Bronchial epithelial cell (primary cell): ENCODE data around the gene KRT81. TPM values are rescaled to one million over a fixed set of nuclear protein-coding genes. Genes with fewer than 3 reads are reported as not detected.
A peak's percentile ranks its signal among the peaks of the same experiment; 100 is the strongest.

Source experiments
- DNase-seq: peaks from one replicate; pipeline ENCODE4 v3.0.0-alpha.2; 2010; ENCODE audit warnings: low read depth
- FAIRE-seq: peaks from 2 replicates; lab custom pipeline; 2011; peaks lifted over from hg19 to GRCh38; lab: Jason Lieb, UNC
- H3K27me3 ChIP-seq: 2 replicates; pipeline ENCODE4 v1.5.1; 2011; ENCODE audit warnings: low read length; ENCODE audit not compliant: control insufficient read depth, insufficient read depth
- H3K36me3 ChIP-seq: 2 replicates; pipeline ENCODE4 v1.5.1; 2011; ENCODE audit warnings: low read length; ENCODE audit not compliant: control insufficient read depth, insufficient read depth
- H3K4me3 ChIP-seq: 2 replicates; pipeline ENCODE4 v1.5.1; 2011; ENCODE audit warnings: mild to moderate bottlenecking, low read depth, low read length, control low read depth
- CTCF ChIP-seq: IDR thresholded peaks from 2 replicates; pipeline ENCODE4 v1.5.1; 2011; ENCODE audit warnings: mild to moderate bottlenecking, moderate library complexity, low read length, control low read depth, inconsistent platforms; ENCODE audit not compliant: insufficient read depth, severe bottlenecking
- total RNA-seq: library from RNA; depleted of rRNA; stranded (reverse); fragments of >200 nt; gene quantifications from 2 replicates; pipeline ENCODE4 v1.2.1, GENCODE V29; 2014

KRT81 gene
- total RNA-seq, 1 donor from 2014 or later = 0.26 TPM

- DNase-seq (peak; percentile 98), FAIRE-seq (no peak)
- H3K4me3 ChIP-seq = no peak overlapping the region
- no peak for TF ChIP-seq CTCF
- H3K27me3 ChIP-seq = no peaks in the 10 kb centered on the region
- no peaks in the 10 kb centered on the region for H3K36me3 ChIP-seq
Observed at GRCh38 chr12:52280319-52280795, 11.0 kb downstream of the KRT81 start.

- FAIRE-seq (peak; percentile 47), DNase-seq (no peak)
- Histone ChIP-seq H3K36me3 (no peaks in the 10 kb centered on the region), H3K4me3 (no peak overlapping the region), H3K27me3 (no peaks in the 10 kb centered on the region)
- TF ChIP-seq CTCF = no peak
Observed at GRCh38 chr12:52279422-52280318, 11.7 kb downstream of the KRT81 start.

- peak; percentile 100 for TF ChIP-seq CTCF
- DNase-seq (peak; percentile 64), FAIRE-seq (peak; percentile 89)
- H3K27me3 ChIP-seq = no peaks in the 10 kb centered on the region
- peak overlapping the region; percentile 31 for H3K4me3 ChIP-seq
- H3K36me3 ChIP-seq = no peaks in the 10 kb centered on the region
Observed at GRCh38 chr12:52278575-52279421, 12.5 kb downstream of the KRT81 start.

GRCh38 chr12:52277486-52278245 is 13.7 kb downstream of the KRT81 start:
- TF ChIP-seq CTCF = no peak
- Histone ChIP-seq H3K36me3 (no peaks in the 10 kb centered on the region), H3K4me3 (no peak overlapping the region), H3K27me3 (no peaks in the 10 kb centered on the region)
- DNase-seq (no peak), FAIRE-seq (peak; percentile 28)

DNA sequence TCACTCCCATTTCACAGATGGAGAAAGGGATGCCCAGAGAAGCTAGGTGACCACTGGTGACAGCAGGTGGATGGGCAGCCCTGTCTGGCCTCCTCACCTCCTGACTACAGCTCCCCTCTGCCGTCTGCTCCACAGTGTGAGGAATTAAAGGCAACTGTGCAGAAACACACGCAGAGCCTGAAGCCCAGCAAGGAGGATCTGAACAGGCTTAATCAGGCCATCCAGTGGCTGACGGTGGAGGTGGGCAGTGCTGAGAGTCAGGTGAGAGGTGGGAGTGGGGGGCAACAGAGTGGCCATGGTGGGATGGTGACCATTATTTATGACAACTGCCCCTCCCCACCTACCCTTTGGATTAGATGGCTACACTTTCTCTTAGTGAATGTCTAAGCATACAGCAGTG is 15.6 kb downstream of the KRT81 start:
- Histone ChIP-seq H3K4me3 (no peak overlapping the region), H3K36me3 (no peaks in the 10 kb centered on the region), H3K27me3 (no peaks in the 10 kb centered on the region)
- no peak for TF ChIP-seq CTCF
- DNase-seq = no peak
- FAIRE-seq = no peak
